Sigmoid colon (tissue), 7 donors: ENCODE measurements around the gene MMGT1. TPM values are rescaled to one million over a fixed set of nuclear protein-coding genes. Genes with fewer than 3 reads are reported as not detected.
"Not testable (repeated sequence)": the region's sequence is repeated elsewhere in the genome, so short reads cannot be mapped to it uniquely, and the experiment has no call there.

Experiments used
- DNase-seq: peaks from one replicate; pipeline ENCODE4 v3.0.0-alpha.2; 2019
- H3K27ac ChIP-seq, 4 donors: fragments of 200-600 bp; sonication (generic); one replicate each; pipeline ENCODE4 v1.5.1; 2016 to 2019; ENCODE audit warnings: mild to moderate bottlenecking in 1 of 4
- H3K27me3 ChIP-seq, 3 donors: fragments of 200-600 bp; sonication (generic); one replicate each; pipeline ENCODE4 v1.5.1; 2019; ENCODE audit warnings: mild to moderate bottlenecking in 1 of 3
- H3K36me3 ChIP-seq, 4 donors: fragments of 200-600 bp; sonication (generic); one replicate each; pipeline ENCODE4 v1.5.1; 2016 to 2019
- H3K4me1 ChIP-seq, 4 donors: fragments of 200-600 bp; sonication (generic); one replicate each; pipeline ENCODE4 v1.5.1; 2017 to 2019
- H3K4me3 ChIP-seq, 4 donors: fragments of 200-600 bp; sonication (generic); one replicate each; pipeline ENCODE4 v1.5.1; 2017 to 2019; ENCODE audit warnings: mild to moderate bottlenecking in 2 of 4, moderate library complexity in 1 of 4
- H3K9me3 ChIP-seq, 4 donors: fragments of 200-600 bp in 3 of 4; sonication (generic) in 3 of 4; one replicate each; pipeline versions ENCODE4 v1.5.1 to v1.6.1; 2013 to 2019
- EP300 ChIP-seq, 4 donors: sonication (generic); formaldehyde crosslinking; IDR thresholded peaks; one replicate each; pipeline ENCODE4 v1.6.1; 2017; ENCODE audit warnings: antibody characterized with exemption in 4 of 4
- POLR2A ChIP-seq, 2 donors: fragments of 450-650 bp; IDR thresholded peaks; one replicate each; pipeline ENCODE4 v1.6.1; 2016; ENCODE audit warnings: antibody characterized with exemption in 2 of 2, mild to moderate bottlenecking in 2 of 2, moderate library complexity in 2 of 2
- POLR2AphosphoS5 ChIP-seq, 4 donors: sonication (generic); formaldehyde crosslinking; IDR thresholded peaks; one replicate each; pipeline ENCODE4 v1.6.1; 2017; ENCODE audit warnings: antibody characterized with exemption in 4 of 4
- WGBS, 2 donors: extraction: QIAGEN DNeasy Blood & Tissue Kit; methylation state at CpG; one replicate each; pipeline ENCODE4 v1.1.7; 2013; 5-methylcytosine and 5-hydroxymethylcytosine counted together
- intact Hi-C: fragments of 100-400 bp; cut with DNase I; formaldehyde crosslinking; loops from one replicate; pipeline ENCODE4 v1.15.1; 2023
- polyA plus RNA-seq, 3 donors: library from polyadenylated mRNA; stranded (reverse); fragments of 200-250 nt; gene quantifications; one replicate each; pipeline ENCODE4 v1.2.3, GENCODE V29; 2013
- total RNA-seq, 4 donors: library from RNA; depleted of rRNA; stranded (reverse); fragments of >200 nt; gene quantifications; one replicate each; pipeline ENCODE4 v1.1.0, GENCODE V29; 2016
- TF ChIP-seq, protein P1 (sequence below), 4 experiments: fragments of 450-650 bp in 3 of 4; fragments of 200-600 bp in 1 of 4; IDR thresholded peaks; one replicate each; pipeline ENCODE4 v1.5.1; 2016 to 2019; ENCODE audit warnings: antibody characterized with exemption in 4 of 4, mild to moderate bottlenecking in 3 of 4, moderate library complexity in 2 of 4
- donor health status: healthy with polysubstance abuse.
- donor health status: Bipolar disorder and iron deficiency.
- donor health status: healthy.

Gene MMGT1
- total and polyA plus RNA-seq, 7 donors: 5.1 to 35.1 (median 27.7) TPM

GRCh38 chrX:135923353-135923752, 50.4 kb downstream of the MMGT1 start:
- intact Hi-C loops: no loop called here
- no peak for TF ChIP-seq POLR2AphosphoS5 (IDR thresholded peaks at IDR 0.05)
- H3K36me3 ChIP-seq: no peaks in the 10 kb centered on the region
- 77 to 82% methylated on average over 5 of the region's 5 CpGs for WGBS, 2 donors
- H3K4me3 ChIP-seq: no peak overlapping the region
- H3K9me3 ChIP-seq: no peaks in the 10 kb centered on the region
- H3K27ac ChIP-seq: no peak overlapping the region
- no peak for DNase-seq
- no peaks in the 10 kb centered on the region for H3K27me3 ChIP-seq
- no peaks in the 10 kb centered on the region for H3K4me1 ChIP-seq

- H3K27ac ChIP-seq, DNase-seq, H3K36me3 ChIP-seq, H3K4me1 ChIP-seq, intact Hi-C loops, H3K27me3 ChIP-seq, H3K9me3 ChIP-seq, H3K4me3 ChIP-seq: not testable (repeated sequence)
- 25 to 45% methylated on average over 1 of the region's 1 CpG for WGBS, 2 donors
These were observed 53.3 kb downstream of the MMGT1 start for GRCh38 chrX:135920516-135920915.

DNA sequence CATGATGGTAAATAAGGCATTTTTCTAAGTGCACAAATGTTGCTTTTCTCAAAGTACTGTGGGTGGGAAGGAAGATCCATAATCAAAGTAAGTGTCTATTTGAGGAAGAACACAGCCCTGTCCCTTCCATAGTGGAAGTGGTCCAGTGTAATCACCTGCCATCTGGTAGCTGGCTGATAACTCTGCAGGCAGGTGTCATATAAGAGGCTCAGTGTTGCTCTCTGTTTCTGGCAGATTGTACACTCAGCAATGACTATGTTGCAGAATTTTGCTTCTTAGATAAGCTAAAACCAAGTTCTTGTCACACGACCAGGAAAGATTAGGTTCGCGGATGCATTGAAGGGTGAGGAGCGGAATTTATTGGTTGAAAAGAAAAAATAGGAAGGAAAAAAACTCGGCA, 59.4 kb downstream of the MMGT1 start:
- H3K4me1 ChIP-seq: no peaks in the 10 kb centered on the region
- TF ChIP-seq POLR2A (IDR thresholded peaks at IDR 0.05): no peak
- no peak for TF ChIP-seq EP300 (IDR thresholded peaks at IDR 0.05)
- TF ChIP-seq, protein P1, sequence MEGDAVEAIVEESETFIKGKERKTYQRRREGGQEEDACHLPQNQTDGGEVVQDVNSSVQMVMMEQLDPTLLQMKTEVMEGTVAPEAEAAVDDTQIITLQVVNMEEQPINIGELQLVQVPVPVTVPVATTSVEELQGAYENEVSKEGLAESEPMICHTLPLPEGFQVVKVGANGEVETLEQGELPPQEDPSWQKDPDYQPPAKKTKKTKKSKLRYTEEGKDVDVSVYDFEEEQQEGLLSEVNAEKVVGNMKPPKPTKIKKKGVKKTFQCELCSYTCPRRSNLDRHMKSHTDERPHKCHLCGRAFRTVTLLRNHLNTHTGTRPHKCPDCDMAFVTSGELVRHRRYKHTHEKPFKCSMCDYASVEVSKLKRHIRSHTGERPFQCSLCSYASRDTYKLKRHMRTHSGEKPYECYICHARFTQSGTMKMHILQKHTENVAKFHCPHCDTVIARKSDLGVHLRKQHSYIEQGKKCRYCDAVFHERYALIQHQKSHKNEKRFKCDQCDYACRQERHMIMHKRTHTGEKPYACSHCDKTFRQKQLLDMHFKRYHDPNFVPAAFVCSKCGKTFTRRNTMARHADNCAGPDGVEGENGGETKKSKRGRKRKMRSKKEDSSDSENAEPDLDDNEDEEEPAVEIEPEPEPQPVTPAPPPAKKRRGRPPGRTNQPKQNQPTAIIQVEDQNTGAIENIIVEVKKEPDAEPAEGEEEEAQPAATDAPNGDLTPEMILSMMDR (IDR thresholded peaks at IDR 0.05): no peak
- TF ChIP-seq POLR2AphosphoS5 (IDR thresholded peaks at IDR 0.05): no peak
- intact Hi-C loops: no loop called here
- H3K27me3 ChIP-seq: no peaks in the 10 kb centered on the region
- no peaks in the 10 kb centered on the region for H3K9me3 ChIP-seq
- WGBS, 2 donors: 83 to 89% methylated on average over 5 of the region's 5 CpGs
- H3K27ac ChIP-seq: no peak overlapping the region
- DNase-seq: no peak
- no peak overlapping the region for H3K4me3 ChIP-seq
- H3K36me3 ChIP-seq: no peaks in the 10 kb centered on the region

Other genes starting within 250 kb of the MMGT1 start
- gene CT45A3, start 205.8 kb downstream of the MMGT1 start, total RNA-seq: not detected
- gene CT45A3, start 205.8 kb downstream of the MMGT1 start, polyA plus RNA-seq: not detected
- not detected for gene CT45A5, start 188.5 kb downstream of the MMGT1 start, total RNA-seq
- gene CT45A5, start 188.5 kb downstream of the MMGT1 start, polyA plus RNA-seq: not detected
- not detected for gene CT45A6, start 171.2 kb downstream of the MMGT1 start, total RNA-seq
- not detected for gene CT45A6, start 171.2 kb downstream of the MMGT1 start, polyA plus RNA-seq
- gene CT45A2, start 154.0 kb downstream of the MMGT1 start, total RNA-seq: not detected
- gene CT45A2, start 154.0 kb downstream of the MMGT1 start, polyA plus RNA-seq: not detected
- gene CT45A7, start 136.7 kb downstream of the MMGT1 start, total RNA-seq: not detected
- not detected for gene CT45A7, start 136.7 kb downstream of the MMGT1 start, polyA plus RNA-seq
- gene CT45A8, start 119.5 kb downstream of the MMGT1 start, total RNA-seq: not detected
- gene CT45A8, start 119.5 kb downstream of the MMGT1 start, polyA plus RNA-seq: not detected
- not detected for gene CT45A9, start 102.2 kb downstream of the MMGT1 start, total RNA-seq
- not detected for gene CT45A9, start 102.2 kb downstream of the MMGT1 start, polyA plus RNA-seq
- not detected for gene CT45A10, start 80.5 kb downstream of the MMGT1 start, total RNA-seq
- not detected for gene CT45A10, start 80.5 kb downstream of the MMGT1 start, polyA plus RNA-seq
- not detected for gene SAGE1, start 80.3 kb downstream of the MMGT1 start, total RNA-seq
- gene SAGE1, start 80.3 kb downstream of the MMGT1 start, polyA plus RNA-seq: not detected
- gene SLC9A6, start 11.4 kb upstream of the MMGT1 start, total RNA-seq: 10 to 100 TPM; 12.5 to 16.9 (median 14.4) TPM
- gene SLC9A6, start 11.4 kb upstream of the MMGT1 start, polyA plus RNA-seq: 1 to 10 TPM; 1.8 to 8.2 (median 3.2) TPM
- gene FHL1, start 173.5 kb upstream of the MMGT1 start, total RNA-seq: 1,000 to 10,000 TPM in 3 of 4 donors, 100 to 1,000 TPM in 1; 701 to 1,465 (median 1,246) TPM
- gene FHL1, start 173.5 kb upstream of the MMGT1 start, polyA plus RNA-seq: 10 to 100 TPM; 27.0 to 73.3 (median 42.2) TPM